ENCODE data around the gene PLXND1.
"Not testable (repeated sequence)": the region's sequence is repeated elsewhere in the genome, so short reads cannot be mapped to it uniquely, and the experiment has no call there.

PLXND1 gene, protein sequence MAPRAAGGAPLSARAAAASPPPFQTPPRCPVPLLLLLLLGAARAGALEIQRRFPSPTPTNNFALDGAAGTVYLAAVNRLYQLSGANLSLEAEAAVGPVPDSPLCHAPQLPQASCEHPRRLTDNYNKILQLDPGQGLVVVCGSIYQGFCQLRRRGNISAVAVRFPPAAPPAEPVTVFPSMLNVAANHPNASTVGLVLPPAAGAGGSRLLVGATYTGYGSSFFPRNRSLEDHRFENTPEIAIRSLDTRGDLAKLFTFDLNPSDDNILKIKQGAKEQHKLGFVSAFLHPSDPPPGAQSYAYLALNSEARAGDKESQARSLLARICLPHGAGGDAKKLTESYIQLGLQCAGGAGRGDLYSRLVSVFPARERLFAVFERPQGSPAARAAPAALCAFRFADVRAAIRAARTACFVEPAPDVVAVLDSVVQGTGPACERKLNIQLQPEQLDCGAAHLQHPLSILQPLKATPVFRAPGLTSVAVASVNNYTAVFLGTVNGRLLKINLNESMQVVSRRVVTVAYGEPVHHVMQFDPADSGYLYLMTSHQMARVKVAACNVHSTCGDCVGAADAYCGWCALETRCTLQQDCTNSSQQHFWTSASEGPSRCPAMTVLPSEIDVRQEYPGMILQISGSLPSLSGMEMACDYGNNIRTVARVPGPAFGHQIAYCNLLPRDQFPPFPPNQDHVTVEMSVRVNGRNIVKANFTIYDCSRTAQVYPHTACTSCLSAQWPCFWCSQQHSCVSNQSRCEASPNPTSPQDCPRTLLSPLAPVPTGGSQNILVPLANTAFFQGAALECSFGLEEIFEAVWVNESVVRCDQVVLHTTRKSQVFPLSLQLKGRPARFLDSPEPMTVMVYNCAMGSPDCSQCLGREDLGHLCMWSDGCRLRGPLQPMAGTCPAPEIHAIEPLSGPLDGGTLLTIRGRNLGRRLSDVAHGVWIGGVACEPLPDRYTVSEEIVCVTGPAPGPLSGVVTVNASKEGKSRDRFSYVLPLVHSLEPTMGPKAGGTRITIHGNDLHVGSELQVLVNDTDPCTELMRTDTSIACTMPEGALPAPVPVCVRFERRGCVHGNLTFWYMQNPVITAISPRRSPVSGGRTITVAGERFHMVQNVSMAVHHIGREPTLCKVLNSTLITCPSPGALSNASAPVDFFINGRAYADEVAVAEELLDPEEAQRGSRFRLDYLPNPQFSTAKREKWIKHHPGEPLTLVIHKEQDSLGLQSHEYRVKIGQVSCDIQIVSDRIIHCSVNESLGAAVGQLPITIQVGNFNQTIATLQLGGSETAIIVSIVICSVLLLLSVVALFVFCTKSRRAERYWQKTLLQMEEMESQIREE (N-terminal part only)

DNA sequence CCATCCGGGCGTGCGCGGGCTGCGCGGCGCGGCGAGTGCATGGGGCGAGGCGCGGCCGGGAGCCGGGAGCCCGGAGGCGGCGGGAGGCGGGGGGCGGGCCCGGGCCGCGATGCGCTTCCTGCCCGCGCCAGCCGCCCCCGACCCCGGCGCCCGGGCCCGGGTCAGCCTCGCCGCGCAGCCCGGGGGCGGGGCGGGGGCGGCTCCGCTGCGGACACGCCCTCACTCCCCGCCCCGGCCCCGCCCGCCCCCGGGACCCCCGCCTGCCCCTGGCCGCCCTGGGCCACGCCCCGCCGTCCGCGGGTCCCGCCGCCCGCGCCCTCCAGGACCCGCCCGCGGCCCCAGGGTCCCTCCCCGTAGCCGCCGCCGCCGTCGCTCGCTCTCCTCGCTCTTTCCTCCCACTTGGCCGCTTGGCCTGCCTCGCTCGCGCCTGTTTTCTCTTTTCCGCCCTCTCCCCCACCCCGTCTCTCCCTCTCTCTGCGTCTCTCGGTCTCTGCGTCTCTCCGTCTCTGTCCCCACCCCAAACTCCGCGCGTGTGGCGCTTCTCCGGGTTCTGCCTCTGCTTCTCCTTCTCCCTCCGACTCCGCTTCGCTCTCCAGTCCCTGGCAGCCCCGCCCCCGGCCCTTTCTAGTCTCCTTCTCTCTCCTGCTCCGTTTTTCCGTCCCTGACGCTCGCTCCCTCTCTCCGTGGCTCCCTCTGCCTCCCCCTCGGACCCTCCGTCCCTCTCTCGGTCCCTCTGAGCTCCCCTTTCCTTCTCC is at the start of gene PLXND1:
Gene PLXND1 (minus strand): TSS at position 41 of the 755 bp plus-strand sequence. CDS start 37 bp downstream, at position 4.
- H3K9me3 ChIP-seq (ENCODE audit: control insufficient read depth, low read length), result no peaks in the 10 kb centered on the region
- H3K27me3 ChIP-seq (ENCODE audit: control insufficient read depth, insufficient read depth, low read length), result peaks cover 29% of the 10 kb centered on the region
- peaks cover 9% of the 10 kb centered on the region for H3K4me1 ChIP-seq (ENCODE audit: control insufficient read depth, insufficient read depth, low read length)
- H3K36me3 ChIP-seq (ENCODE audit: control insufficient read depth, insufficient read depth, low read length), result no peaks in the 10 kb centered on the region
- peak within 1 kb of the TSS; percentile 75 for H3K9ac ChIP-seq (ENCODE audit: low read length)
- no peak within 1 kb of the TSS for H3K4me3 ChIP-seq (ENCODE audit: low read length)

DNA sequence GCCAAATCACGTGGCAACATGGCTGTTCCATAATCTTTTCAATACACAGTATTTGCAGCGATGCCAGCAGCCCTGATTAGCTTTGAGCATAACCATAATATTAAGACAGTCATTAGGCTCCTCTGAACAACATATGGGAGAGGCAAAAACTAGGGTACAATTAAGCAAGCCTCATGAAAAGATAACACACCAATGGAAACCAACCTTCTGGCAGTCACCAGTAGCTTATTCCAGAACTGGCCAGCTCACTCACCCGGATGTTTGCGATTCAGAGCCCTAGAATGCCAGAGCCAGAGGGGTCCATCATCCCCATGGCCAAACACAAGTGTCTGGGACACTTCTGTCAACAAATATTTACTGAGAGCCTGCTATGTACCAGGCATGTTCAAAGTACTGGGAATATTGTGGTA is 48.8 kb upstream of the PLXND1 start:
- no peak overlapping the region for H3K9ac ChIP-seq (ENCODE audit: low read length)
- H3K4me1 ChIP-seq (ENCODE audit: control insufficient read depth, insufficient read depth, low read length), result peaks cover 16% of the 10 kb centered on the region
- H3K36me3 ChIP-seq (ENCODE audit: control insufficient read depth, insufficient read depth, low read length), result no peaks in the 10 kb centered on the region

DNA sequence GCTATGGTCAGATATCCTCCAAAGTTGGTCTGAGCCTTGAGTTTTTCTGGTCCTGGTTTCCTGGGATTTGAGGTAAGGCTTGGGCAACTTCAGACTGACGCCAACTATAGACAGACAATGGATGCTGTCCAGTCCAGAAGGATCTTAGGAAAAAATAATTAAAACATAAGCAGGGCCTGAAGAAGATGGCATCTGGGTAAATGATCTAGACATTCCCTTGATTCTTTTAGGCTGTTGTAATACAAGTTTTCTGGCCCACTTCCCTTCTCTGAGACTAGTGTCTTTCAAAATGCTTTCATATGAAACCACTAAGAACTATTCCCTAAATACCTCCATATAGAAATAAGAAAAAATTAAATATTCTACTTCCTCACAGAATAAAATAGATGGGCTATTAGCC is 47.7 kb upstream of the PLXND1 start:
- Histone ChIP-seq H3K9ac (ENCODE audit: low read length) (no peak overlapping the region), H3K9me3 (ENCODE audit: control insufficient read depth, low read length) (no peaks in the 10 kb centered on the region), H3K4me1 (ENCODE audit: control insufficient read depth, insufficient read depth, low read length) (peaks cover 23% of the 10 kb centered on the region), H3K36me3 (ENCODE audit: control insufficient read depth, insufficient read depth, low read length) (no peaks in the 10 kb centered on the region), H3K27me3 (ENCODE audit: control insufficient read depth, insufficient read depth, low read length) (no peaks in the 10 kb centered on the region), H3K4me3 (ENCODE audit: low read length) (no peak overlapping the region)

More for the DNA sequence above, 48.8 kb upstream of the PLXND1 start:
- Histone ChIP-seq H3K27me3 (ENCODE audit: control insufficient read depth, insufficient read depth, low read length) (no peaks in the 10 kb centered on the region), H3K9me3 (ENCODE audit: control insufficient read depth, low read length) (no peaks in the 10 kb centered on the region), H3K4me3 (ENCODE audit: low read length) (no peak overlapping the region)

DNA sequence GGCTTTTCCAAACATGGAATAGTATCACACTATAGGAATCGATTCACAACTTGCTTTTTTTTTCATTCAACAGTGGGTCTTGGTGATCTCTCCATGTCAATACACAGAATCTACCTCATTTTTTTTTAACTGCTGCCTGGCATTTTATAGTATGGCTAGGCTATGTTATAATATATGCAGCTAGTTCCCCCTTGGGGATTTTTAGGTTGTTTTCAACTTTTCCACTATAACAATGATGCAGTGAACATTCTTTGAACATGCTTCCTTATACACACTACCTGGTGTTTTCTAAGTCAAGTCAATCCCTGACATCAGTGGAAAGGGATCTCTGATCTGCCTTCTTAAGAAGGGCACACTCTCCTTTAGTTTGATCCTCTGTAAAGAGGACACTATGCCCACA is 46.5 kb upstream of the PLXND1 start:
- no peaks in the 10 kb centered on the region for H3K27me3 ChIP-seq (ENCODE audit: control insufficient read depth, insufficient read depth, low read length)
- H3K9me3 ChIP-seq (ENCODE audit: control insufficient read depth, low read length), result no peaks in the 10 kb centered on the region
- peaks cover 19% of the 10 kb centered on the region for H3K4me1 ChIP-seq (ENCODE audit: control insufficient read depth, insufficient read depth, low read length)
- H3K36me3 ChIP-seq (ENCODE audit: control insufficient read depth, insufficient read depth, low read length), result no peaks in the 10 kb centered on the region
- H3K9ac ChIP-seq (ENCODE audit: low read length), result no peak overlapping the region
- H3K4me3 ChIP-seq (ENCODE audit: low read length), result no peak overlapping the region

DNA sequence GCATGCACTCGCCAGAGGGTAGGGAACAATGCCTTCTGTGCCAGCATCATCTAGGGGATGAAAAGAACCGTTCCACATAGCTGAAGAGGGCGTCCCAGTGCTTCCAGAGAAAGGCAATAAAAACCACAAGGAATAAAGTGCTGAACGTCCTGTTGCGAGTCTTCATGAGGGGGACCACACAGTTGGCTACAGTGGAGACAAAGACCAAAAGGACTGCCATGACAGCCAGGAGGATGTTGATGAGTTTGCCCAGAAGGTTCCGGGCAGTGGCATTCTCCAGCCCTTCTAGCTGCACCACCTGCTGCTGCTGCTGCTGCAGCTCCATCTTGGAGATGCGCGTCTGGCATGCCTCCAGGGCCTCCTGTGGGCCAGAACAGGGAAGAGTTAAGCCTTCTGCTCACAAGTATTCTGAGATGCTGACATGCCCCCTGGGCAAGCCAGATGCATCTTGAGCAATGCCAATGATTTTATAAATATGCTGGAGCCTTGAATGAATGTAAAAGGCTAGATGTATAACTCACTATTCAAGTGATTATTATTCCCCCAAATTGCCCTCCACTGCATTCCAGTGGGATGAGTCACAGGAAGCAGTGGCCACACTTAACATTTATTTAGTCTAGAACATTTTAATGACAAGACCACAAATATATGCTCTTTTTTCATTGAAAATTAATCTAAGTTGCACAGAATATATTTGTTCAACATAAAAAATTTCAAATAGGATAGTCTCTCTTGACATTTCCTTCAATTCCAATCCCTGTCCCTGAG is 45.1 kb upstream of the PLXND1 start:
- H3K9ac ChIP-seq (ENCODE audit: low read length), result no peak overlapping the region

DNA sequence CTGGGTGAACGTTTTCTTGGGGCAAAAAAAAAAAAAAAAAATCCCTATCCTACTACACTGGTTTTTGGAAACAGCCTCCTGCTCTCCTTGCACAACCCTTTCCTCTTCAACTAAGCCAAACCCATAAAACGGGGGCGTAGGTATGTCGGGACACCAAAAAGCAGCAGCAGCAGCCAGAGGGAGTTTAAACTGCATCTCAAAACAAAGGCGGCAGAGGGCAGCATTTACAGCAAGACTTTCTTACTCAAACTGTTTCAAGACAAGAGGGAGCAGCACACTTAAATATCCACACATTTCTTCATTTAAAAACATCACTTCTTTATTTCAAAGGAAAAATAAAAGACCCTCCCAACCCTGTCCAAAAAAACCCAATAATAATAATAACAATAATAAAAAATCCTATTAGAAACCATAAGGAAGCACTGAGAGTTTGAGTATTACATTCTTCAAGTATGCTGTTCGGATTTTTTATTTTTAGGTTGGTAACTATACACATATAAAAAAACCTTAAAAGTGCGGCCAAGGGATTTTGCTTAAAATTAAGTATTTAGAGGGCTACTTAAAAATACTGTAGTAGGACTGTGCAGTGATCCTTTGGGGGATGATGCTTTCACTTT is 43.9 kb upstream of the PLXND1 start:
- Histone ChIP-seq H3K4me1 (ENCODE audit: control insufficient read depth, insufficient read depth, low read length) (peaks cover 10% of the 10 kb centered on the region), H3K9me3 (ENCODE audit: control insufficient read depth, low read length) (no peaks in the 10 kb centered on the region), H3K27me3 (ENCODE audit: control insufficient read depth, insufficient read depth, low read length) (no peaks in the 10 kb centered on the region), H3K4me3 (ENCODE audit: low read length) (no peak overlapping the region), H3K36me3 (ENCODE audit: control insufficient read depth, insufficient read depth, low read length) (no peaks in the 10 kb centered on the region), H3K9ac (ENCODE audit: low read length) (no peak overlapping the region)

More for the DNA sequence above, 45.1 kb upstream of the PLXND1 start:
- Histone ChIP-seq H3K27me3 (ENCODE audit: control insufficient read depth, insufficient read depth, low read length) (no peaks in the 10 kb centered on the region), H3K9me3 (ENCODE audit: control insufficient read depth, low read length) (no peaks in the 10 kb centered on the region), H3K4me3 (ENCODE audit: low read length) (no peak overlapping the region), H3K36me3 (ENCODE audit: control insufficient read depth, insufficient read depth, low read length) (no peaks in the 10 kb centered on the region), H3K4me1 (ENCODE audit: control insufficient read depth, insufficient read depth, low read length) (peaks cover 12% of the 10 kb centered on the region)

DNA sequence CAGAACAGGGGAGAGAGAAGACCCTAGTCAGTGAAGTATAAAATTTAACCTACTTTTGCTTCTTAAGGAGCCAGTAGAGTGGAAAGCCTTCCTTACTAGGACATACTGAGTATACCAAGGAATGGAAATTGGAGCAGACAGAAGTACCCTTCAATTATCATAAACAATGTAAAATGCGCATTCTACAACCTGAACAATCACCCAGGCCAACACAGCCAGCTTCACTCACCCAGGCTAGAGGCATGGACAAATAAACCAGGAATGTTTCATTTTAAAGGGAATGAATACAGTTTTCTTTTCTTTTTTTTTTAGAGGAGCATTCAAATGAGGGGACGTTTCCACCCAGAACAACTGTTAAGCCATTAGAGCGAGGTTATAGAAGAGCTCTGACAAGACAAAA is 41.9 kb upstream of the PLXND1 start:
- no peak overlapping the region for H3K4me3 ChIP-seq (ENCODE audit: low read length)
- no peak overlapping the region for H3K9ac ChIP-seq (ENCODE audit: low read length)

DNA sequence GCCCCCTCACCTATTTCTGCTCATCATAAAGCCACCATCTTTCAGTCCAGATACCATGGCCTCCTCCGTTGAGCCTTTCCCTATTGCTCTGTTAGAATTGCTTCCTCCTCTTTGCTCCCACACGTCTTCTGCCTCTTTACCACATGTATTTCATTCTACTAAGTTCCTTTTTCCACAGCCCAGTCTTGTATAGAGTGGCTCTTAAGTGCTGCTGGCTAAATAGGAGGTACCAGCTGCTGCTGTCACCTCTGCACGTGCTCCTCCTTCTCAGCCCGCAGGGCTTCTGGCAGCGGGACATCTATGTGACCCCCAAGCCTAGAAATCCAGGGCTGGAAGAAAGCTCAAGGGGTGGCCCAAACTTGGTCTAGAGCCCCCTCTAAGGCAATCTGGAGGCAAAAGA is 38.8 kb upstream of the PLXND1 start:
- H3K9me3 ChIP-seq (ENCODE audit: control insufficient read depth, low read length), result no peaks in the 10 kb centered on the region
- H3K4me3 ChIP-seq (ENCODE audit: low read length), result no peak overlapping the region
- no peaks in the 10 kb centered on the region for H3K27me3 ChIP-seq (ENCODE audit: control insufficient read depth, insufficient read depth, low read length)
- no peaks in the 10 kb centered on the region for H3K36me3 ChIP-seq (ENCODE audit: control insufficient read depth, insufficient read depth, low read length)
- H3K9ac ChIP-seq (ENCODE audit: low read length), result no peak overlapping the region
- peaks cover 7% of the 10 kb centered on the region for H3K4me1 ChIP-seq (ENCODE audit: control insufficient read depth, insufficient read depth, low read length)

More for the DNA sequence above, 41.9 kb upstream of the PLXND1 start:
- H3K9me3 ChIP-seq (ENCODE audit: control insufficient read depth, low read length), result no peaks in the 10 kb centered on the region
- H3K27me3 ChIP-seq (ENCODE audit: control insufficient read depth, insufficient read depth, low read length), result no peaks in the 10 kb centered on the region
- H3K36me3 ChIP-seq (ENCODE audit: control insufficient read depth, insufficient read depth, low read length), result no peaks in the 10 kb centered on the region
- peaks cover 7% of the 10 kb centered on the region for H3K4me1 ChIP-seq (ENCODE audit: control insufficient read depth, insufficient read depth, low read length)

DNA sequence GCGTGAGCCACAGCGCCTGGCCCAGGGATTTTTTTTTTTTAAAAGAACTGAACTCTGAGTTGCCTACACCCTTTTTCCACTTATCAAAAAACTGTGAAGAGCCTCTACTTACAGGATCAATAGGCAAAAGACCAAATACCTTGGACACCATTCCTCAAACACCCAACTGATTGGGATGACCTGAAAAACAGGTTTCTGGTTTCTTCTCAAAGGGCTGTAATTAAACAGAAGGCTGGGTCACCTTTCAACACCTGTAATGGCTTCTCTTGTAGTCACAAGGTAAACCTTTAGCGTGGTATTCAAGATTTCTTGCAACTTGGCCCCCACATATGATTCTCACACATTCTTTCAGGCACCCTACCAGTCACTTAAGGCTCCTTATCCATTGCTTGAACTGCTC is 38.4 kb upstream of the PLXND1 start:
- H3K9me3 ChIP-seq (ENCODE audit: control insufficient read depth, low read length), result no peaks in the 10 kb centered on the region
- H3K27me3 ChIP-seq (ENCODE audit: control insufficient read depth, insufficient read depth, low read length), result no peaks in the 10 kb centered on the region
- H3K36me3 ChIP-seq (ENCODE audit: control insufficient read depth, insufficient read depth, low read length), result no peaks in the 10 kb centered on the region
- no peak overlapping the region for H3K4me3 ChIP-seq (ENCODE audit: low read length)
- H3K4me1 ChIP-seq (ENCODE audit: control insufficient read depth, insufficient read depth, low read length), result peaks cover 2% of the 10 kb centered on the region
- H3K9ac ChIP-seq (ENCODE audit: low read length), result no peak overlapping the region

DNA sequence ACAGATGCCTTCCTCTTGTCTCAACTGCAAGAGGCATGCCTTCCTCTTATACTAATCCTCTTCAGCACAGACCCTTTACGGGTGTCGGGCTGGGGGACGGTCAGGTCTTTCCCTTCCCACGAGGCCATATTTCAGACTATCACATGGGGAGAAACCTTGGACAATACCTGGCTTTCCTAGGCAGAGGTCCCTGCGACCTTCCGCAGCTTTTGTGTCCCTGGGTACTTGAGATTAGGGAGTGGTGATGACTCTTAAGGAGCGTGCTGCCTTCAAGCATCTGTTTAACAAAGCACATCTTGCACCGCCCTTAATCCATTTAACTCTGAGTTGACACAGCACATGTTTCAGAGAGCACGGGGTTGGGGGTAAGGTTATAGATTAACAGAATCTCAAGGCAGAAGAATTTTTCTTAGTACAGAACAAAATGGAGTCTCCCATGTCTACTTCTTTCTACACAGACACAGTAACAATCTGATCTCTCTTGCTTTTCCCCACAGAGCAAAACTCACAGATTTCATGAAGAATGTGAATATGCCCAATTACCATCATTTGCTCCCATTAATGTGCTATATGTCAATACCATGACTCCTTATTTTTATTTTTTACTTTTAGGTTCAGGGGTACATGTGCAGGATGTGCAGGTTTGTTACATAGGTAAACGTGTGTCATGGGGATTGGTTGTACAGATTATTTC is 35.2 kb upstream of the PLXND1 start:
- not testable (repeated sequence) for H3K36me3 ChIP-seq (ENCODE audit: control insufficient read depth, insufficient read depth, low read length); H3K9ac ChIP-seq (ENCODE audit: low read length); H3K9me3 ChIP-seq (ENCODE audit: control insufficient read depth, low read length); H3K4me3 ChIP-seq (ENCODE audit: low read length); H3K4me1 ChIP-seq (ENCODE audit: control insufficient read depth, insufficient read depth, low read length); H3K27me3 ChIP-seq (ENCODE audit: control insufficient read depth, insufficient read depth, low read length)

Data from mucosa of stomach (tissue), 1 donor.